Limb (tissue), 2 donors: Measurements from ENCODE around the gene COPS7B.

ENCODE experiments used
- DNase-seq, 2 donors: peaks; one replicate each; pipeline ENCODE4 v3.0.0-alpha.2; 2016; ENCODE audit errors: extremely low spot score in 2 of 2

Gene COPS7B

DNA sequence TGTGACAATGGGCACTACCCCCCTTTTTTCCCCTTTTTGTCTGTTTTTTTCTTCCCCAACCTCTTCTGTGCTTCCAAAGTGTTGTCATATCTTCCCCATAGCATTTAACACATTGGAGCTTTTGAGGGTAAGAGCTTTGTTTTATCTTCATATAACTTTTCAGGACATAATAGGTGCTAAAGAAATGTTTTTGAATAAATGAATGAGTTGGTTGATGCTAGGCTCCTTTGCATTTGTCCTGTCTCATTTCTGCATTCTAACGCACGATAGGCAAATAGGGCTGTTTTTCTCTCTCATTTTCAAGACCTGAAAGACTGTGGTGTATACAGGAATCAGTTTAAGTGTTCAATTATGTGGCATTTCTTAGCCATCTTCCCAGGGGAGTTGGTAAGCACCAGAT lies 832 bp upstream of the COPS7B start:
- DNase-seq: no peak

DNA sequence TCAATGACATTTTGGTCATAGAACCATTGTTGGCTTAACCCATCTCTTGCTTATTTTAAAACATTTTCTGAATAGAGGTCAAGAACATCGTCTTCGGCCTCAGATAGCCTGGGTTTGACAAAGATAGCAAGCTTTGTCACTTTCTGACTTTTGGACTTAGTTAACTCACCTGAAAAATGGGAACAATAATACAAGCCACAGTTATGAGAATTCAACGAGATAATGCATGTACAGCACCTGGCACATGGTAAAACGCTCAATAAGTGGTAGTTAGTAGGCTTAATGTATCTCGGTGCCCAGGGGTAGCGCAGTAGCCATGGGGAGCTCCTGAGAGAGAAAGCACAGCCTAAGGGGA lies 446 bp upstream of the COPS7B start:
- DNase-seq: no peak

DNA sequence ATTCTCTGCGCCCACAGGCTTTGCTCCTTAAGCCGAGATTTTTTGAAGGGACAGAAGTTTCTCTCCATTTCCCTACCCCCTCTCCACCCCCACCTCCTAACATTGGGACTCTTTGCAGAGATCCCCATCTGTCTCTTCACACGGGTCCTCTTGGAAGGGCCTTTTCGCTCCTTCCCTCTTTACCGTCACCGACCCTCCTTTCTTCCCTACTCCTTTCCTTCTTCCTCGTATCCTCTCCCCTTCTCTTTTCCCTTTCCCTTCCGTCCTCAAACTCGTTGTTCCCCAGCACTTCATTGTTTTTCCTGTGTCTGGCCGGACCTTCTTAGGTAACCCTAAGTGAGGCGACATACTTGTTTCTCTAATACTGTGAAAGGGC lies 660 bp downstream of the COPS7B start:
- DNase-seq: no peak

DNA sequence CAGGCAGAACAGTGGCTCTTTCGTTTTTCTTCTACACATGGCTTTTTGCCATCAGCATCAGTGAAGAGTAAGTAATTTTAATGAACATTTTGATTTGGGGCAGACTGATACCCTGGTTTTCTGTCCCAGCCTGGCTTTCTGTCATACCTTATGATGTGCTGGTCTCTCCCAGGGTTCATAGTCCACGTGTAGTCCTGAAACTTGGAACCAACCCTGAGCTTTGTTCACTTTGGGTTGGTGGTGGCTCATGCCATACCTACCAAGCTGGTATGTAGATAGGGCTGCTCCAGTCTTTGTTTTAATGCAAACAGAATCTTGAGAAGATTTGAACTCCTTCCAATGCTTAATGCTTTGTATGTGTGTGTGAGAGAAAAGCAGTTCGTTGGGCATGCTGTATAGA lies 4.9 kb downstream of the COPS7B start:
- DNase-seq: no peak

DNA sequence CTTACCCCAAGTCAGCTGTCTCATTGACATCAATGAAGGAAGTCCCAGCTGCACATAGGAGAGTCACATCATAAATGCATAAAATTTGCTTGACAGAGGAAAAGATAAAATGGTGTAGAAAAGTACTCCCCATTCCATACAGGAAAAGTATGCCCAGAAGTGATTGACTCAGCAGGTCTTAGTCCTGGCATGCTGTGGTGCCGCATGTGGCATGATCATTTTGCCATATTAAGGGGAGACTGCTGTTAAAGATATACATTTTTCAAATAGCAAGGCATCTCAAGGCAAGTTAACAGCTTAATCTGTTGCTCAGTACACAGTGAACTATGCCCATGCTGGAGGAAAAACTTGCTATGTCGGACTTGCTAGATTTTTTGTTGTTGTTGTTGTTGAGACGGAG lies 8.1 kb downstream of the COPS7B start:
- no peak for DNase-seq

DNA sequence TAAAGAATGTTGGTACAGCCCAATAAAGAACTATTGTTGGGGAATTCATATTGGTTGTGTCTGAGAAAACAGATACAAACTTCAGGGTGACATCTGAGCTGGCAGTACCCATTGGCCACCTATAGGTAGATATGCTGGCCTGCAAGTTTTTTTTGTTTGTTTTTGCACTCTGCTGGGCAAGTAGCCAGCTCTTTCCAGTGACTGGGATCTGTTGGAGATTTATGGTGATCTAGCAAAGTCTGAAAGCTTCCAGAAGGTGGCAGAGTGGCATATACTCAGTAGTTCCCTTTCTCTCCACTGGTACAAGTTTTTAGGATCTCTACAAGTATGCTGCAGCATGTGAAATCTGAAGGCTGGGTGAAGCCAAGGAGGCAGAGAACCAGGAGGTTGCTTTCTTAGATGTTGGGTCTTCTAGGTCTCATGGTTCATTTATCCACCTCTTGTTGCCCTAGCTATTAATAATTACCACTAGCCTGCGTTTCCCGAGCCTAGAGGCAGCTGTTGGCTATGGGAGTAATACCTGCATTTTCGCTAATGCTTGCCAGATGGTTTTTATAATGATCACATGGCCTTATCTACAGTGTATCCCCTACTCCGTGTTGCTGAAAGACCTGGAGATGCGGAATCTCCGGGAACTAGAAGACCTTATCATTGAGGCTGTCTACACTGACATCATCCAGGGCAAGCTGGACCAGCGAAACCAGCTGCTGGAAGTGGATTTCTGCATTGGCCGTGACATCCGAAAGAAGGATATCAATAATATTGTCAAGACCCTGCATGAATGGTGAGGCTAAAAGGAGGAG lies 9.5 kb downstream of the COPS7B start:
- DNase-seq: no peak

DNA sequence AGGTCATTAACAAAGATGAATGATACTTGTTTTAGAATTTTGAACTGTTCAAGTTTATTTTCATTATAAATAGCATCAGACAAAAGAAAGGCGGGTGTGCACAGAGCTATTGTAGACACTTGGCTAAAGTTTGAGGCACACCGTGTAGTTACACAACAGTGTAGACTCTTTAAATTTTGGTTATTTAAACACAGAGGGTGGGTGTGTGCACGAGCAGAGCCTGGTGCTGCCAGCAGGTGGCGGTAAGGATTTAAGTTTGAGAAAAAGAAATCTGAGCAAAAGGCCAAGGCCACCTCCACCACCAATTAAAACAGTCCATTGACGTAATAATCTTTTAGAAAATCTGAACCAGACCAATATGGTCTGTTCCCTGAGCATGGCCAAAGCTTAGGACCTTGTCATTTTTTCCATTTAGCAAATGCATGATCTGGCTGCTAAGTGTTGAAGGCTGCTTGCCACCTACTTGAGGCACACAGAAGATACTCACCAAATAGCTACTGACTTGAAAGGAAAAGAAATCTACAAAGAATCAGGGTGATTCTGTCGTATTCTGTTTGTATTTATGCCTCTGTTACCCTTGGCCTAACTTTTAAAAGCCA lies 14.3 kb downstream of the COPS7B start:
- peak in 1 of 2 donors; percentile 56 for DNase-seq

DNA sequence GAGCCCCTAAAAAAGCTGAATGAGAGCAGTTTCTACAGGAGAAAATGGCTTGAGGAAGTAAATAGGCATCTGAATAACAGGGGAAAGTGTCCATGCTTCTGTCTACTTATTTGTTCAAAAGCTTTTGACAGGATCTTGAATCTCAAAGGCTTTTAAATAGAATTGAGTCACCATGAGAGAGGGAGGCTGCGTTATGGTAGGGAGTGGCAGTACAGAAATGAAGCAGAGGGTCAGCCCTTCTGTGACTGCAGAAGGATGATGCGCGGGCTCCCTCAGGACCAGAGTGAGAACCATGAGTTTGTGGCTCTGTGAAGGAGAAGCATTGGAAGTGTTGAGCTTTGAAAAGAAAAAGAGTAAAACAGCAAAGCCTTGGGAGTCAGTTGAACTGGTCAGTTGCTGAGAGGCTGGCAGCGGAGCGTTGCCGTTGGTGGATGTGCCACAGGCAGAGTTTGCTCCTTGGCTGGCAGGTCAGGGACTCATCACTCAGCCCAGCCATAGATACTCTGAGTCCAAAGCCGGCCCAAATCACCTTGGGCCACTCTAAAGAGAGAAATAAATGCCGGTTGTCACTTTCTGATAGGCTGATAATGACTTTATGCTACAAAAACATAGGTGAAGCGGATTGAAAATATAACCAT lies 17.4 kb downstream of the COPS7B start:
- DNase-seq: no peak

DNA sequence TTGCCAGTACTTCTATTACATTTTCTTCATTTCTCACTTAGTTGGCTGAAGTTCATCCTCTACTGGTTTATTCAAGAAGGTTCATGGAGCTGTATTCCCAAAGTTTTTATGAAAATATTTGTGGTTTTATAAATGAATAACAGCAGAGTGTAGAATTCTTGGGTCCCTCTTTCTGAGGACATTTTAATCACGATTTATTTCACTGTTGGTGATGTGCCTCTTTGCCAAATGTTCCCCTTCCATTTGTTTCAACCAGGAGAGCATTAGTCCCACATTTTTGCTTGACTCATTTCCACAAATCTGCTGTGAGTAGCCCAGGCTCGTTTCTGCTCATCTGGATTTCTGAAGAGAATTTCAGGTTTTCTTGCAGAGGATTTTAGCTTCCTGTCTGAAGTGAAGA lies 20.8 kb downstream of the COPS7B start:
- DNase-seq: no peak

DNA sequence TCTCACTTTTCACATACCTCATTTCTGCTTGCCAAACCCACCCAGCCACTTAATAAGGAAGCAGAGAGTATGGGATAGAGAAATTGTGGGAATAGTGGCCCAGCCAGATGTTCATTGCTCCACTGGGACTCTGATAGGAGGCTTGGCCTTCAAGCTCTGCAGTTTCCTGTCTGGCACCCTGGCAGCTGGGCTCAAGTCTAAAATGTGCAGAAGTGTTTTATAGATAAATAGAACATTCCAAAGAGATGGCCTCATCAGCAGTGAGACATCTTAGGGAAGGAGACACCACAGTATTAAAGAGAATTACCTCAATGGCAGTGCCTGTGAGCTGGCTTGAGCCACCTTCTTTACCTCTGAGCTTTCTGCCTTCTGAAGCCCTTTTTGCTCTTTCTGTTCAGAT lies 24.7 kb downstream of the COPS7B start:
- DNase-seq: no peak

DNA sequence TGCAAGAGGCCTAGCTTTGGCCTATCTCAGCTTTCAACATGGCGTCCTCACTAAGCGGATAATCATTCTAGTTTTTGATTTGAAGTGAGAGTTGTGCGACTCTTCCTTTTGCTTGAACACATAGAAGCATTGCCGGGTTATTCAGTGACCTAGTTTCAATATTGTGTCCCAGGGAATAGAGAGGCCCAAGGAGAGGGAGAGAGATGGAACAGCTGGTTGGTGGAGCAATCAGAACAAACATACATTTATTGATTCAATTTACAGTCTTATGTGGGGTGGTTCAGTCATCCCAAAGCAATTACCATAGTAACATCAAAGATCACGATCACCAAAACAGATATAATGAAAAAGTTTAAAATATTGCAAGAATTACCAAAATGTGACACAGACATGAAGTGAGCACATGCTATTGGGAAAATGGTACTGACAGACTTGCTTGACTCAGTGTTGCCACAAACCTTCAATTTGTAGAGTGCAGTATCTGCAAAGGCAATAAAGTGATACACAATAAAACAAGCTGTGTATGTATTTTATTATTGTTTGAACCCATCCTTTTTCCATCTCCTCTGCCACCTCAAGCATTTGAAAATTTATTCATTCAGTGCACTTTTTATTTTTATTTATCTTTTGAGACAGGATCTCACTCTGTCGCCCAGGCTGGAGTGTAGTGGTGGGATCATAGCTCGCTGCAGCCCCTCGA lies 30.2 kb downstream of the COPS7B start:
- no peak for DNase-seq

DNA sequence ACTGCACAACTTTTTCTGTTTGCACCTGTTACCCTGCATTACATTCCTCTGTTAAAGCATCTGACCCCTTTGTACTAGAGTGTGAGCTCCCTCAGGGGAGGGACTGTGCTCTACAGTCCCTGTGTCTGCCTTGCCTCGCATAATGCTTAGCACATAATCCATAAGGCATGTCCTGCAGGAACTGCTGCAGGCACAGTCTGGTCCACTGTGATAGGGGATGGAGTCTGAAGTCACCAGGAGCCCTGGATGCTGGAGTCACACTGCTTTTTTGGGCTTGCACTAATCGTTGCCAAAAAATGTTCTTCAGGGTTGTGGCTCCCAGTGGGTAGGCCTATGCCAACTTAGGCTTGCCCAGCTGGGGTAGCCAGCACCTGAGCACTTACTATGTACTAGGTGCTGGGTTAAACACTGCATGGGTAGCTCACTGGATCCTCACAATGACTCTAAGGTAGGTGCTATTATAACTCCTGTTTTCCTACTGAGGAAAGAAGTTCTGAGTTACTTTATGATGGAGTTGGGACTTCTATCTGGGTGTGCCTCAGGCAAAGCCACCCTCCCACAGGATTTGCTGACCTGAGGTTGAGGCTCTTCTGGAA lies 33.3 kb downstream of the COPS7B start:
- DNase-seq: no peak

DNA sequence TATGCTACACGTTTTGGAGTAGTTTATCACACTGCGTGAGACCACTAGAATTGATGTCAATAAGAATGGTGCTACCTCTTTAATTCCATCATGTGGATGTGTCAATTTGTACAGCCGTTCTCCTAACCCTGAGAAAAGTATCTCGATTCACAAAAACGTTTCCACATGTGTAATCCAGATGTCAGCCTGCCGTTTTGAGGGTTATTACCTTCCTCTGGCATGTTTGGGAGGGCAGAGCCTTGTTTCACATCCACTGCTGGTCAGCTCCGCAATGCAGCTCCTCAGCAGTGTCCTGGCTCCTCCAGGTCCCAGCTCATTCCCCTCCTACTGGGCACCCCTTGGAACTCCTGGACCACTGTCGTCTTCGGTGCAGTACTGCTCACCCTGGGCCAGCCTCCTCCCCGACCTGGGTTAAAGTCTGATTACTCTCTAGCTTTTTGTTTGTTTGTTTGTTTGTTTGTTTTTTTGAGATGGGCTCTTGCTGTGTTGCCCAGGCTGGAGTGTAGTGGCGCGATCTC lies 34.6 kb downstream of the COPS7B start:
- DNase-seq: no peak

DNA sequence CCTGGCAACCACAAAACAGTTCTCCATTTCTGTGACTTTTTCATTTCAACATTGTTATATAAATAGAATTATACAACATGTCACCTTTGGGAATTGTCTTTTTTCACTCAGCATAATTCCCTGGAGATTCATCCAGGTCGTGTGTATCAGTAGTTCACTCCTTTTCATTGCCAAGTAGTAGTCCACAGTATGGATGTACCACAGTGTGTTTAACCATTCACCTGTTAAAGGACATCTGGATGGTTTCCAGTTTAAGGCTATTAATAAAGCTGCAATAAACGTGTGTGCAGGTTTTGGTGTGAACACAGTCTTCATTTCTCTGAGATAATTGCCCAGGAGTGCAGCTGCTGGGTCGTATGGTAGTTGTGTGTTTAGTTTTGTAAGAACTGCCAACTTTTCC lies 35.7 kb downstream of the COPS7B start:
- no peak for DNase-seq

DNA sequence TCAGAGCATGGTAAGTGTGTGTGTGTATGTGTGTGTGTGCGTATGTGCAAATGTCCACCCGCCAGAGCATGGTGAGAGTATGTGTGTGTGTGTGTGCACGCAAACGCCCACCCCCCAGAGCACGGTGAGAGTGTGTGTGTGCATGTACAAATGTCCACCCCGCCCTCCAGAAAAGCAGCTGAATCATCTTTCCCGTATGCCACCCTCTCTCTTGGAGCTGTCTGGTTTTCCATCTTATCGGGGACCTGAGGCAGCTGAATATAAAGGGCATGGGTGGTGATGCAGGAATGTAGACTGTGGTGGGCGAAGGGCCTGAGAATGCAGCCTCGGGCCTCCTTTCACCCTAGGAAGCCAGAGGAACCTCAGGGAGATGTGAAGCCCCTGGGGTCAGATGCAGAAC lies 66.9 kb downstream of the COPS7B start:
- DNase-seq: no peak

DNA sequence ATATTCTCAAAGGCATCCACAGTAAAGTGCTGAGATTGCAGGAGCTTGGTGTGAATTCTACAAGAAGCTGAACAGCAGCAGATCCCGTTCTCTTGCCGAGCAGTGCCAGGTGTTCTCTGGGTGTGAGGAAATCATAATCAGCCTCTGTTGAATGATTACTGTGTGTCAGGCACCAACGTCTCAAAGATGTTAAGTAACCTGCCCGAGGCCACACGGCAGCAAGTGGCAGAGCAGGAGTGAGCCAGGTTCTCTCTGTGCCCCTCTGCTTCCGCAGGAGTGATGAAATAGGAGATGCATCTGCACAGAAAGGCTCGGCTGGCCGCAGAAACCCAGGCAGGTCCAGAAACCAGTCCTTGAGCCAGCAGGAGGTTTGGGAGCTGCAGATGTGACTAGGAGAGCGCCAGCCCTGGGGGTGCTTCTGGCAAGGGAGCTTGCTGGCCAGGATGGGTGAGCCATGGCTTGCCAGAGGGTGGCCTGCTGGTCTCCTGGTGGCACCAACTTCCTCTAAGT lies 68.4 kb downstream of the COPS7B start:
- DNase-seq: no peak

DNA sequence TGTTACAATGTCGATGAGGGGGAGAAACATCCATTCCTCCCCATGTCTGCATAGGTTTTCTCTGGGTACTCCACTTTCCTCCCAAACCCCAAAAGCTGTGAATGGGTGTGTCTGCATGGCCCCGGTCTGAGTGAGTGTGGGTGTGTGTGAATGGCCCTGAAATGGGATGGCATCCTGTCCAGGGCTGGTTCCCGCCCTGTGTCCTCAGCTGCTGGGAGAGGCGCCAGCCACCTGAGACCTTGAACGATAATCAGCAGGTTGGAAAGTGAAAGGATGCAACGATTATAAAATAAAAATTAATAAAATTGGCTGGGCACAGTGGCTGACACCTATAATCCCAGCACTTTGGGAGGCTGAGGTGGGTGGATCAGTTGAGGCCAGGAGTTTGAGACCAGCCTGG lies 70.7 kb downstream of the COPS7B start:
- no peak for DNase-seq
